Chondrocyte (in vitro differentiated cells): ENCODE measurements around the gene LOXL4. TPM values are rescaled to one million over a fixed set of nuclear protein-coding genes. Genes with fewer than 3 reads are reported as not detected.

ENCODE experiments used
- DNase-seq: peaks from one replicate; pipeline ENCODE4 v3.0.0; 2021; ENCODE audit warnings: mixed read lengths, low spot score
- H3K27ac Mint-ChIP-seq: one replicate; pipeline ENCODE4 v1.8.0; 2021; ENCODE audit warnings: mild to moderate bottlenecking, moderate library complexity, mixed read lengths; ENCODE audit not compliant: unreplicated experiment
- H3K27me3 Mint-ChIP-seq: 2 replicates; pipeline ENCODE4 v1.8.0; 2021; ENCODE audit warnings: low read depth, mixed read lengths
- H3K36me3 Mint-ChIP-seq: 2 replicates; pipeline ENCODE4 v1.8.0; 2021; ENCODE audit warnings: low read depth, mixed read lengths
- H3K4me1 Mint-ChIP-seq: 2 replicates; pipeline ENCODE4 v1.8.0; 2021; ENCODE audit warnings: low read depth, mild to moderate bottlenecking, mixed read lengths
- H3K4me3 Mint-ChIP-seq: one replicate; pipeline ENCODE4 v1.8.0; 2021; ENCODE audit warnings: mild to moderate bottlenecking, moderate library complexity, mixed read lengths; ENCODE audit not compliant: unreplicated experiment
- H3K9me3 Mint-ChIP-seq: 2 replicates; pipeline ENCODE4 v1.8.0; 2021; ENCODE audit warnings: low read depth, mixed read lengths
- CTCF ChIP-seq: fragments of 200-600 bp; sonication (generic); IDR thresholded peaks from 2 replicates; pipeline ENCODE4 v1.5.0; 2021; ENCODE audit warnings: antibody characterized with exemption, mild to moderate bottlenecking, moderate library complexity
- total RNA-seq: library from RNA; stranded (reverse); gene quantifications from 3 replicates; pipeline ENCODE4 v1.2.1, GENCODE V29; 2021

LOXL4 gene
- total RNA-seq, 1 donor from 2014 or later = 1.7 TPM

- Mint-ChIP-seq H3K27me3 (no peaks in the 10 kb centered on the region), H3K27ac (no peak overlapping the region), H3K36me3 (no peaks in the 10 kb centered on the region), H3K9me3 (no peaks in the 10 kb centered on the region), H3K4me1 (peaks cover 31% of the 10 kb centered on the region), H3K4me3 (no peak overlapping the region)
- DNase-seq = no peak
- no peak for TF ChIP-seq CTCF
These were observed 3.5 kb downstream of the LOXL4 start for GRCh38 chr10:98264378-98265065.

GRCh38 chr10:98263088-98263487 lies 4.9 kb downstream of the LOXL4 start:
- no peak for DNase-seq
- no peak overlapping the region for H3K27ac Mint-ChIP-seq
- no peaks in the 10 kb centered on the region for H3K9me3 Mint-ChIP-seq
- TF ChIP-seq CTCF = no peak
- no peaks in the 10 kb centered on the region for H3K36me3 Mint-ChIP-seq
- peaks cover 28% of the 10 kb centered on the region for H3K4me1 Mint-ChIP-seq
- H3K27me3 Mint-ChIP-seq = no peaks in the 10 kb centered on the region
- H3K4me3 Mint-ChIP-seq = no peak overlapping the region

GRCh38 chr10:98262571-98262970 lies 5.4 kb downstream of the LOXL4 start:
- Mint-ChIP-seq H3K36me3 (no peaks in the 10 kb centered on the region), H3K27ac (no peak overlapping the region), H3K9me3 (no peaks in the 10 kb centered on the region), H3K4me1 (peaks cover 24% of the 10 kb centered on the region), H3K27me3 (no peaks in the 10 kb centered on the region), H3K4me3 (no peak overlapping the region)
- TF ChIP-seq CTCF = peak; percentile 69
- DNase-seq = no peak

GRCh38 chr10:98261436-98262277 lies 6.3 kb downstream of the LOXL4 start:
- no peak overlapping the region for H3K4me3 Mint-ChIP-seq
- DNase-seq = no peak
- no peaks in the 10 kb centered on the region for H3K36me3 Mint-ChIP-seq
- H3K27me3 Mint-ChIP-seq = no peaks in the 10 kb centered on the region
- no peak for TF ChIP-seq CTCF
- no peak overlapping the region for H3K27ac Mint-ChIP-seq
- H3K9me3 Mint-ChIP-seq = no peaks in the 10 kb centered on the region
- H3K4me1 Mint-ChIP-seq = peaks cover 21% of the 10 kb centered on the region

GRCh38 chr10:98260752-98261151 lies 7.2 kb downstream of the LOXL4 start:
- H3K9me3 Mint-ChIP-seq = no peaks in the 10 kb centered on the region

More at GRCh38 chr10:98260752-98261151, 7.2 kb downstream of the LOXL4 start:
- TF ChIP-seq CTCF = no peak
- DNase-seq = no peak
- Mint-ChIP-seq H3K27ac (no peak overlapping the region), H3K27me3 (no peaks in the 10 kb centered on the region), H3K4me3 (no peak overlapping the region), H3K36me3 (peaks cover 5% of the 10 kb centered on the region), H3K4me1 (peaks cover 15% of the 10 kb centered on the region)
